NB4 (cell line): ENCODE results near the gene SMAD7.
"Not testable (repeated sequence)": the region's sequence is repeated elsewhere in the genome, so short reads cannot be mapped to it uniquely, and the experiment has no call there.

Experiments
- DNase-seq: peaks from one replicate; pipeline ENCODE4 v3.0.0; 2010; ENCODE audit warnings: low read depth
- H3K4me3 ChIP-seq: one replicate; pipeline ENCODE4 v1.5.1; 2011; ENCODE audit warnings: mild to moderate bottlenecking, low read depth, low read length, moderate library complexity
- MYC ChIP-seq: IDR thresholded peaks from 2 replicates; pipeline ENCODE4 v1.6.1; 2011; ENCODE audit warnings: low read depth, low read length
- POLR2A ChIP-seq: IDR thresholded peaks from 2 replicates; pipeline ENCODE4 v1.6.1; 2011; ENCODE audit warnings: mild to moderate bottlenecking; ENCODE audit not compliant: insufficient read length; ENCODE audit errors: extremely low read depth
- TF ChIP-seq, protein P1 (sequence below): IDR thresholded peaks from 2 replicates; pipeline ENCODE4 v1.6.1; 2011; ENCODE audit warnings: low read depth, low read length
- TF ChIP-seq, protein P2 (sequence below): IDR thresholded peaks from one replicate; pipeline ENCODE4 v1.5.1; 2012; ENCODE audit warnings: low read depth, low read length

Gene SMAD7

GRCh38 chr18:48874701-48875162, 76.0 kb downstream of the SMAD7 start:
- DNase-seq, result no peak
- TF ChIP-seq, protein P1, sequence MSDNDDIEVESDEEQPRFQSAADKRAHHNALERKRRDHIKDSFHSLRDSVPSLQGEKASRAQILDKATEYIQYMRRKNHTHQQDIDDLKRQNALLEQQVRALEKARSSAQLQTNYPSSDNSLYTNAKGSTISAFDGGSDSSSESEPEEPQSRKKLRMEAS, result no peak
- TF ChIP-seq MYC (no peak), POLR2A (no peak)
- TF ChIP-seq, protein P2, sequence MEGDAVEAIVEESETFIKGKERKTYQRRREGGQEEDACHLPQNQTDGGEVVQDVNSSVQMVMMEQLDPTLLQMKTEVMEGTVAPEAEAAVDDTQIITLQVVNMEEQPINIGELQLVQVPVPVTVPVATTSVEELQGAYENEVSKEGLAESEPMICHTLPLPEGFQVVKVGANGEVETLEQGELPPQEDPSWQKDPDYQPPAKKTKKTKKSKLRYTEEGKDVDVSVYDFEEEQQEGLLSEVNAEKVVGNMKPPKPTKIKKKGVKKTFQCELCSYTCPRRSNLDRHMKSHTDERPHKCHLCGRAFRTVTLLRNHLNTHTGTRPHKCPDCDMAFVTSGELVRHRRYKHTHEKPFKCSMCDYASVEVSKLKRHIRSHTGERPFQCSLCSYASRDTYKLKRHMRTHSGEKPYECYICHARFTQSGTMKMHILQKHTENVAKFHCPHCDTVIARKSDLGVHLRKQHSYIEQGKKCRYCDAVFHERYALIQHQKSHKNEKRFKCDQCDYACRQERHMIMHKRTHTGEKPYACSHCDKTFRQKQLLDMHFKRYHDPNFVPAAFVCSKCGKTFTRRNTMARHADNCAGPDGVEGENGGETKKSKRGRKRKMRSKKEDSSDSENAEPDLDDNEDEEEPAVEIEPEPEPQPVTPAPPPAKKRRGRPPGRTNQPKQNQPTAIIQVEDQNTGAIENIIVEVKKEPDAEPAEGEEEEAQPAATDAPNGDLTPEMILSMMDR, result no peak
- no peak overlapping the region for H3K4me3 ChIP-seq

GRCh38 chr18:48874233-48874632, 76.5 kb downstream of the SMAD7 start:
- H3K4me3 ChIP-seq, result no peak overlapping the region
- no peak for DNase-seq
- no peak for TF ChIP-seq MYC
- TF ChIP-seq, protein P2, result no peak
- TF ChIP-seq POLR2A, result no peak
- TF ChIP-seq, protein P1, result no peak

DNA sequence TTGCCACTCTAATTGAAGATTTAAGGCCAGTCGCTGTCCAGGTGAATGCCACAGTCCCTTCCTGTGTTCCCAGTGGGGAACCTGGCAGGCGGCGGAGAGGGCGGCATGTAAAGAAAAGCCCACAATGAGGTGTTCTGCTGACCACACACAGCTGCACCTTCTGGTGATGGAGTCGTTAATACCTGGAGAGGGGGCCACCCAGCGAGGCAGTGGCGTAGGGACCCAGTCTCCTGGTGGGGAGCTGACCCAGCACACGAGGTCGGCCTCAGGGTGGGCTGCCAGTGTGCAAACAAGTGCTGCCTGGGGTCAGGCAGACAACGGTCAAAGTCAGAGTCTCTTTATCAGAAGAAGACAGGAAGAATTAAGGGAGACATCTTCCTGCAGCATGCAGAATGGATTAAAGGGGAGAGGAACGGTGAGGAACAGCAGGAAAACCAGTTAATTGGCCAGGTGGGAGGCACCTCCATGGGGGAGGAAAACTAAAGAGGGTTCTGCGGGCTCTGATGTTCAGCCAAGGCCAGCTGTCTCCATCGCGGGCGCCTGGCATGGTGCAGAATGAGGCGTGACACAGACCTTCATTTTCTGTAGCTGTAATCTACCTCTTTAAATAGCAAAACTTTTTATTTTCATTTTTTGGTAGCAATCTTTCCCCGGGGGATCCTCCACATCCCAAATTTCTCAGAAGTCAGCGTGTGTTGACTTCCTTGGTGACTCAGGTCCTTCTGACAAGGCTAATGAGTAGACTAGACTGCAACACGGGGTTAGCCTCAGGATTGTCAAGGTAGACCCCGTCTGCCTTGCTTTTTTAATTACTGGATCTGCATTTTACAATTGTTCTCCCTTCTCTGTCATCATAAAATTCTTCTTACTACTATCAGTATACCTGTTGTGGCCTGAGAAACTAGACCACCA, 78.3 kb downstream of the SMAD7 start:
- H3K4me3 ChIP-seq, result no peak overlapping the region
- no peak for TF ChIP-seq MYC
- no peak for TF ChIP-seq POLR2A
- TF ChIP-seq, protein P1, result no peak
- TF ChIP-seq, protein P2, result no peak
- DNase-seq, result no peak

GRCh38 chr18:48871391-48872166, 79.2 kb downstream of the SMAD7 start:
- no peak overlapping the region for H3K4me3 ChIP-seq
- TF ChIP-seq POLR2A (no peak), MYC (no peak)
- TF ChIP-seq, protein P2, result no peak
- TF ChIP-seq, protein P1, result no peak
- DNase-seq, result no peak

- H3K4me3 ChIP-seq, DNase-seq: not testable (repeated sequence)
Measured at GRCh38 chr18:48870926-48871325, 79.8 kb downstream of the SMAD7 start.
